Measurements from ENCODE around the gene LAMB2. TPM values are rescaled to one million over a fixed set of nuclear protein-coding genes. Genes with fewer than 3 reads are reported as not detected.

Gene LAMB2
- total RNA-seq, 1 donor from 2014 or later: 16.6 TPM

- peak within 1 kb of the TSS; percentile 98 for H3K4me3 Mint-ChIP-seq (ENCODE audit: unreplicated experiment)
- peaks cover 11% of the 10 kb centered on the region for H3K9me3 Mint-ChIP-seq (ENCODE audit: unreplicated experiment)
- peak; percentile 82 for DNase-seq
- H3K36me3 Mint-ChIP-seq (ENCODE audit: unreplicated experiment): no peaks in the 10 kb centered on the region
- peak within 1 kb of the TSS; percentile 90 for H3K27ac Mint-ChIP-seq (ENCODE audit: unreplicated experiment)
- no peak for TF ChIP-seq CTCF (IDR thresholded peaks at IDR 0.05; ENCODE audit: partially characterized antibody, unreplicated experiment)
- H3K4me1 Mint-ChIP-seq (ENCODE audit: low read depth, unreplicated experiment): peaks cover 10% of the 10 kb centered on the region
- H3K27me3 Mint-ChIP-seq (ENCODE audit: unreplicated experiment): peaks cover 16% of the 10 kb centered on the region
Observed at GRCh38 chr3:49165771-49166751, 33.2 kb upstream of the LAMB2 start, which contains the start of gene CCDC71. TSS of gene CCDC71 (minus strand) at chr3:49166331. CDS start at chr3:49164208, 2,123 bp downstream.

GRCh38 chr3:49164983-49165720 lies 32.3 kb upstream of the LAMB2 start:
- H3K9me3 Mint-ChIP-seq (ENCODE audit: unreplicated experiment): peaks cover 11% of the 10 kb centered on the region
- peak; percentile 42 for DNase-seq
- peaks cover 16% of the 10 kb centered on the region for H3K27me3 Mint-ChIP-seq (ENCODE audit: unreplicated experiment)

GRCh38 chr3:49163609-49164008 lies 30.8 kb upstream of the LAMB2 start:
- H3K27me3 Mint-ChIP-seq (ENCODE audit: unreplicated experiment): peaks cover 12% of the 10 kb centered on the region
- H3K27ac Mint-ChIP-seq (ENCODE audit: unreplicated experiment): no peak overlapping the region
- no peak for TF ChIP-seq CTCF (IDR thresholded peaks at IDR 0.05; ENCODE audit: partially characterized antibody, unreplicated experiment)
- DNase-seq: no peak
- H3K4me3 Mint-ChIP-seq (ENCODE audit: unreplicated experiment): no peak overlapping the region
- peaks cover 13% of the 10 kb centered on the region for H3K4me1 Mint-ChIP-seq (ENCODE audit: low read depth, unreplicated experiment)
- H3K36me3 Mint-ChIP-seq (ENCODE audit: unreplicated experiment): no peaks in the 10 kb centered on the region
- peaks cover 10% of the 10 kb centered on the region for H3K9me3 Mint-ChIP-seq (ENCODE audit: unreplicated experiment)

More at GRCh38 chr3:49164983-49165720, 32.3 kb upstream of the LAMB2 start:
- no peak for TF ChIP-seq CTCF (IDR thresholded peaks at IDR 0.05; ENCODE audit: partially characterized antibody, unreplicated experiment)
- Mint-ChIP-seq H3K36me3 (ENCODE audit: unreplicated experiment) (no peaks in the 10 kb centered on the region), H3K27ac (ENCODE audit: unreplicated experiment) (peak overlapping the region; percentile 90), H3K4me3 (ENCODE audit: unreplicated experiment) (peak overlapping the region; percentile 98), H3K4me1 (ENCODE audit: low read depth, unreplicated experiment) (peaks cover 10% of the 10 kb centered on the region)

- DNase-seq: no peak
- Mint-ChIP-seq H3K9me3 (ENCODE audit: unreplicated experiment) (peaks cover 11% of the 10 kb centered on the region), H3K36me3 (ENCODE audit: unreplicated experiment) (no peaks in the 10 kb centered on the region), H3K4me3 (ENCODE audit: unreplicated experiment) (no peak overlapping the region), H3K27ac (ENCODE audit: unreplicated experiment) (no peak overlapping the region), H3K27me3 (ENCODE audit: unreplicated experiment) (peaks cover 10% of the 10 kb centered on the region), H3K4me1 (ENCODE audit: low read depth, unreplicated experiment) (peaks cover 15% of the 10 kb centered on the region)
- no peak for TF ChIP-seq CTCF (IDR thresholded peaks at IDR 0.05; ENCODE audit: partially characterized antibody, unreplicated experiment)
Observed at GRCh38 chr3:49162751-49163419, 30.0 kb upstream of the LAMB2 start.
